H1 (cell line): Measurements from ENCODE around the gene SCART1. TPM values are rescaled to one million over a fixed set of nuclear protein-coding genes. Genes with fewer than 3 reads are reported as not detected.
"Not testable (repeated sequence)": the region's sequence is repeated elsewhere in the genome, so short reads cannot be mapped to it uniquely, and the experiment has no call there.

Source experiments
- CTCF ChIA-PET: fragments of 300-600 bp; sonication (Branson Sonifier 250); formaldehyde crosslinking; loops from one replicate; lab custom pipeline; 2021; ENCODE audit not compliant: partially characterized antibody; lab: Charles Lee
- POLR2A ChIA-PET: fragments of 300-600 bp; sonication (Branson Sonifier 250); formaldehyde crosslinking; loops from one replicate; lab custom pipeline; 2021; ENCODE audit warnings: inconsistent platforms; ENCODE audit not compliant: partially characterized antibody; lab: Charles Lee
- DNase-seq, 2 experiments: peaks; one replicate each; pipeline versions ENCODE4 v3.0.0 to v3.0.0-alpha.2; 2010 to 2022; ENCODE audit warnings: low spot score in 2 of 2, low read depth in 1 of 2, mixed read lengths in 1 of 2
- FAIRE-seq: peaks from 2 replicates; lab custom pipeline; 2011; peaks lifted over from hg19 to GRCh38; lab: Jason Lieb, UNC
- H2AFZ ChIP-seq: 2 replicates; pipeline ENCODE4 v1.8.1; 2012; ENCODE audit warnings: low read length, inconsistent platforms
- H2AK5ac ChIP-seq: 2 replicates; pipeline ENCODE4 v1.6.1; 2013; ENCODE audit warnings: low read depth, low read length
- H2BK120ac ChIP-seq: replicated peaks from 2 replicates; pipeline ENCODE3; 2013; ENCODE audit warnings: low read depth, low read length, inconsistent platforms
- H2BK12ac ChIP-seq: 2 replicates; pipeline ENCODE4 v1.6.1; 2013; ENCODE audit warnings: low read depth, low read length
- H2BK15ac ChIP-seq: 2 replicates; pipeline ENCODE4 v1.6.1; 2013; ENCODE audit warnings: low read length
- H2BK20ac ChIP-seq: 2 replicates; pipeline ENCODE4 v1.6.1; 2013; ENCODE audit warnings: low read length
- H2BK5ac ChIP-seq: 2 replicates; pipeline ENCODE4 v1.6.1; 2013; ENCODE audit warnings: low read depth, low read length
- H3K14ac ChIP-seq: 2 replicates; pipeline ENCODE4 v1.6.1; 2013; ENCODE audit warnings: inconsistent platforms; ENCODE audit not compliant: insufficient read length
- H3K18ac ChIP-seq: 2 replicates; pipeline ENCODE4 v1.6.1; 2013; ENCODE audit warnings: low read length; ENCODE audit errors: extremely low read depth
- H3K23ac ChIP-seq: 2 replicates; pipeline ENCODE4 v1.6.1; 2013; ENCODE audit warnings: inconsistent platforms; ENCODE audit not compliant: insufficient read length
- H3K23me2 ChIP-seq: 2 replicates; pipeline ENCODE4 v1.6.1; 2013; ENCODE audit warnings: low read depth, low read length
- H3K27ac ChIP-seq: 2 replicates; pipeline ENCODE4 v1.6.1; 2011; ENCODE audit warnings: low read depth, low read length, inconsistent platforms
- H3K27me3 ChIP-seq, 4 experiments: replicated peaks in 1 of 4; 1 replicate in 1 of 4; 2 replicates in 3 of 4; pipeline versions ENCODE4 v1.6.1 to v1.8.1; 2011 to 2013; ENCODE audit warnings: low read length in 3 of 4, mild to moderate bottlenecking in 3 of 4, inconsistent platforms in 2 of 4, mixed read lengths in 2 of 4, moderate library complexity in 1 of 4; ENCODE audit not compliant: control insufficient read depth in 3 of 4, insufficient read depth in 3 of 4; ENCODE audit errors: extremely low read depth in 1 of 4
- H3K36me3 ChIP-seq, 4 experiments: 2 replicates each; pipeline versions ENCODE4 v1.6.1 to v1.8.1; 2011 to 2013; ENCODE audit warnings: mild to moderate bottlenecking in 4 of 4, low read length in 3 of 4, moderate library complexity in 2 of 4, control low read depth in 1 of 4, inconsistent platforms in 1 of 4; ENCODE audit not compliant: insufficient read depth in 4 of 4, control insufficient read depth in 2 of 4
- H3K4ac ChIP-seq: replicated peaks from 2 replicates; pipeline ENCODE3; 2013; ENCODE audit warnings: low read length, low read depth, mixed read lengths, inconsistent platforms; ENCODE audit not compliant: insufficient read length
- H3K4me1 ChIP-seq, 4 experiments: replicated peaks in 1 of 4; 1 replicate in 1 of 4; 2 replicates in 3 of 4; pipeline versions ENCODE4 v1.6.1 to v1.8.1; 2011 to 2013; ENCODE audit warnings: low read length in 3 of 4, inconsistent platforms in 2 of 4, mixed read lengths in 1 of 4; ENCODE audit not compliant: insufficient read depth in 4 of 4, control insufficient read depth in 3 of 4
- H3K4me2 ChIP-seq, 2 experiments: 2 replicates each; pipeline versions ENCODE4 v1.6.1 to v1.8.1; 2011 to 2013; ENCODE audit warnings: low read depth in 2 of 2, low read length in 2 of 2, control low read depth in 1 of 2, inconsistent platforms in 1 of 2, mild to moderate bottlenecking in 1 of 2; ENCODE audit not compliant: insufficient read depth in 1 of 2
- H3K4me3 ChIP-seq, 4 experiments: fragments of 200-600, 300-600 bp in 1 of 4; sonication (generic), shearing (Covaris generic), sonication (Bioruptor Twin) in 1 of 4; 2 replicates each; pipeline versions ENCODE4 v1.5.1 to v1.8.1; 2011 to 2016; ENCODE audit warnings: low read length in 4 of 4, low read depth in 3 of 4, control low read depth in 2 of 4, inconsistent platforms in 2 of 4, mild to moderate bottlenecking in 2 of 4, mixed read lengths in 1 of 4, moderate library complexity in 1 of 4; ENCODE audit not compliant: insufficient read depth in 2 of 4; ENCODE audit errors: extremely low read depth in 1 of 4
- H3K56ac ChIP-seq: replicated peaks from 2 replicates; pipeline ENCODE3; 2013; ENCODE audit warnings: low read depth, mild to moderate bottlenecking, mixed read lengths, low read length, inconsistent platforms; ENCODE audit not compliant: insufficient read length
- H3K79me1 ChIP-seq: 2 replicates; pipeline ENCODE4 v1.6.1; 2013; ENCODE audit warnings: low read depth, low read length, control low read depth
- H3K79me2 ChIP-seq, 2 experiments: 2 replicates each; pipeline versions ENCODE4 v1.6.1 to v1.8.1; 2012 to 2013; ENCODE audit warnings: low read length in 2 of 2, mild to moderate bottlenecking in 2 of 2, inconsistent platforms in 1 of 2; ENCODE audit not compliant: insufficient read depth in 2 of 2, control insufficient read depth in 1 of 2
- H3K9ac ChIP-seq, 4 experiments: replicated peaks in 1 of 4; 1 replicate in 1 of 4; 2 replicates in 3 of 4; pipeline versions ENCODE4 v1.6.1 to v1.8.1; 2011 to 2013; ENCODE audit warnings: low read depth in 3 of 4, low read length in 3 of 4, control low read depth in 2 of 4, mild to moderate bottlenecking in 2 of 4, moderate library complexity in 2 of 4, inconsistent platforms in 1 of 4; ENCODE audit errors: extremely low read depth in 1 of 4
- H3K9me3 ChIP-seq, 2 experiments: 2 replicates each; pipeline versions ENCODE4 v1.6.1 to v1.8.1; 2012 to 2013; ENCODE audit warnings: mild to moderate bottlenecking in 2 of 2, moderate library complexity in 2 of 2, control low read depth in 1 of 2, inconsistent platforms in 1 of 2, low read depth in 1 of 2, low read length in 1 of 2, mixed read lengths in 1 of 2; ENCODE audit not compliant: insufficient read depth in 2 of 2
- H4K20me1 ChIP-seq, 2 experiments: replicated peaks in 1 of 2; 2 replicates each; pipeline versions ENCODE3 to v1.8.1; 2011 to 2013; ENCODE audit warnings: inconsistent platforms in 2 of 2, low read length in 2 of 2, mild to moderate bottlenecking in 1 of 2; ENCODE audit not compliant: insufficient read depth in 2 of 2, control insufficient read depth in 1 of 2
- H4K5ac ChIP-seq: 2 replicates; pipeline ENCODE4 v1.6.1; 2013; ENCODE audit warnings: low read length, low read depth, mixed read lengths, inconsistent platforms; ENCODE audit not compliant: insufficient read length
- H4K8ac ChIP-seq: 2 replicates; pipeline ENCODE4 v1.8.0; 2013; ENCODE audit warnings: mild to moderate bottlenecking, moderate library complexity, low read length, inconsistent platforms; ENCODE audit not compliant: insufficient read depth; ENCODE audit errors: extremely low read depth
- H4K91ac ChIP-seq: replicated peaks from 2 replicates; pipeline ENCODE3; 2013; ENCODE audit warnings: low read length, mixed read lengths, inconsistent platforms; ENCODE audit not compliant: insufficient read length
- WGBS, 2 experiments: shearing (Covaris generic) in 1 of 2; methylation state at CpG; one replicate each; pipeline versions ENCODE4 v1.1.6 to v1.1.7; 2013 to 2015; ENCODE audit warnings: low lambda C conversion rate in 2 of 2, mixed read lengths in 2 of 2, inconsistent platforms in 1 of 2, low coverage in 1 of 2, missing lambda C conversion rate in 1 of 2; ENCODE audit not compliant: insufficient replicate concordance in 2 of 2, insufficient coverage in 1 of 2, insufficient read length in 1 of 2; ENCODE audit errors: extremely low coverage in 1 of 2, missing lambda C conversion rate in 1 of 2; 5-methylcytosine and 5-hydroxymethylcytosine counted together
- polyA plus RNA-seq, 7 experiments: library from polyadenylated mRNA; depleted of rRNA in 3 of 7; stranded (reverse) in 5 of 7; unstranded in 2 of 7; fragments of >200 nt in 5 of 7; fragments of 200-250 nt in 2 of 7; gene quantifications; 1 replicate in 5 of 7; 2 replicates in 1 of 7; 4 replicates in 1 of 7; pipeline versions ENCODE4 v1.2.1 to v1.2.3, GENCODE V29; 2011 to 2013; ENCODE audit warnings: missing spikeins in 2 of 7, mixed read lengths in 2 of 7
- total RNA-seq: library from RNA; stranded (reverse); fragmentation: NEBNext Ultra II Directional; extraction: Animal tissue kit (Norgen Biotek cat#: 25700); gene quantifications from 2 replicates; pipeline ENCODE4 v1.2.1, GENCODE V29; 2021

SCART1 gene
- total and polyA plus RNA-seq, 2 of the 8 experiments (the other 6 are each of a cell fraction or from before 2014, with no cell fraction given) = 0.14 to 0.19 TPM

GRCh38 chr10:133493562-133493961 is 39.8 kb downstream of the SCART1 start:
- H3K14ac ChIP-seq, H3K23me2 ChIP-seq, FAIRE-seq, H3K4me3 ChIP-seq, H3K9ac ChIP-seq, DNase-seq, H2AFZ ChIP-seq, H2BK20ac ChIP-seq, H2BK12ac ChIP-seq, H3K36me3 ChIP-seq, H3K4ac ChIP-seq, H3K4me1 ChIP-seq, H3K23ac ChIP-seq, H2AK5ac ChIP-seq, H4K91ac ChIP-seq, H2BK120ac ChIP-seq, H4K8ac ChIP-seq, H3K27me3 ChIP-seq, H3K27ac ChIP-seq, H2BK15ac ChIP-seq, H3K18ac ChIP-seq, H2BK5ac ChIP-seq, CTCF ChIA-PET, POLR2A ChIA-PET, H3K79me1 ChIP-seq, H3K56ac ChIP-seq, H3K4me2 ChIP-seq, H3K79me2 ChIP-seq, H4K5ac ChIP-seq, H4K20me1 ChIP-seq: not testable (repeated sequence)
- 58% methylated on average over 4 of the region's 4 CpGs; no CpG with 5 or more reads in 1 of the 2 experiments for WGBS, 2 experiments
- peaks cover 46 to 65% of the 10 kb centered on the region in 2 experiments for H3K9me3 ChIP-seq
